CD4-positive, alpha-beta T cell (primary cell): ENCODE measurements around the gene ZMPSTE24. TPM values are rescaled to one million over a fixed set of nuclear protein-coding genes. Genes with fewer than 3 reads are reported as not detected.

ENCODE experiments used
- ATAC-seq: fragments of 200-7000 bp; cut with Tn5 transposase; one replicate; pipeline ENCODE4 v1.10.0; 2022; ENCODE audit warnings: mild to moderate bottlenecking; ENCODE audit not compliant: poor library complexity
- CTCF ChIA-PET: fragments of 350-600 bp; sonication (Branson Sonifier 250); formaldehyde crosslinking; loops from one replicate; lab custom pipeline; 2021; ENCODE audit warnings: antibody characterized with exemption, inconsistent platforms; lab: Charles Lee
- POLR2A ChIA-PET: fragments of 350-600 bp; sonication (Branson Sonifier 250); formaldehyde crosslinking; loops from one replicate; lab custom pipeline; 2021; ENCODE audit warnings: antibody characterized with exemption, inconsistent platforms; lab: Charles Lee
- DNase-seq, 14 experiments: peaks; one replicate each; pipeline ENCODE4 v3.0.0-alpha.2; 2013 to 2020; ENCODE audit warnings: mixed read lengths in 2 of 14
- H3K27ac ChIP-seq, 2 donors: one replicate each; pipeline versions ENCODE4 v1.5.1 to v1.7.0; 2013; ENCODE audit warnings: low read length in 2 of 2, low read depth in 1 of 2, mild to moderate bottlenecking in 1 of 2
- H3K27me3 ChIP-seq, 2 experiments: 1 replicate in 1 of 2; 2 replicates in 1 of 2; pipeline versions ENCODE4 v1.6.1 to v1.7.0; 2013; ENCODE audit warnings: low read length in 2 of 2, control low read depth in 1 of 2, mild to moderate bottlenecking in 1 of 2, moderate library complexity in 1 of 2; ENCODE audit not compliant: insufficient read depth in 2 of 2, control insufficient read depth in 1 of 2
- H3K36me3 ChIP-seq: one replicate; pipeline ENCODE4 v1.6.1; 2013; ENCODE audit warnings: low read length, control low read depth; ENCODE audit not compliant: insufficient read depth
- H3K4me1 ChIP-seq: one replicate; pipeline ENCODE4 v1.6.1; 2013; ENCODE audit warnings: low read length, control low read depth; ENCODE audit not compliant: insufficient read depth
- H3K4me3 ChIP-seq: one replicate; pipeline ENCODE4 v1.5.1; 2013; ENCODE audit warnings: mild to moderate bottlenecking, low read length, moderate library complexity
- H3K9me3 ChIP-seq, 2 experiments: 1 replicate in 1 of 2; 2 replicates in 1 of 2; pipeline versions ENCODE4 v1.6.1 to v1.7.0; 2013; ENCODE audit warnings: low read length in 2 of 2, mild to moderate bottlenecking in 2 of 2, control low read depth in 1 of 2, moderate library complexity in 1 of 2; ENCODE audit not compliant: control insufficient read depth in 1 of 2, insufficient read depth in 1 of 2
- H3K27ac Mint-ChIP-seq: one replicate; pipeline ENCODE4 v1.8.0; 2020; ENCODE audit warnings: mixed read lengths
- H3K27me3 Mint-ChIP-seq: one replicate; pipeline ENCODE4 v1.8.0; 2021; ENCODE audit warnings: mixed read lengths
- H3K36me3 Mint-ChIP-seq: one replicate; pipeline ENCODE4 v1.8.0; 2021; ENCODE audit warnings: low read depth, mixed read lengths
- H3K4me1 Mint-ChIP-seq: one replicate; pipeline ENCODE4 v1.8.0; 2021; ENCODE audit warnings: low read depth, mixed read lengths
- H3K4me3 Mint-ChIP-seq: one replicate; pipeline ENCODE4 v1.8.0; 2020; ENCODE audit warnings: mild to moderate bottlenecking, mixed read lengths
- H3K9me3 Mint-ChIP-seq: one replicate; pipeline ENCODE4 v1.8.0; 2020; ENCODE audit warnings: mixed read lengths
- CTCF ChIP-seq: fragments of 200-600 bp; IDR thresholded peaks from one replicate; pipeline ENCODE4 v1.8.0; 2022; ENCODE audit warnings: antibody characterized with exemption, mild to moderate bottlenecking
- intact Hi-C, 2 experiments: fragments of 100-400 bp; cut with DNase I in 1 of 2; cut with micrococcal nuclease in 1 of 2; formaldehyde crosslinking; loops; one replicate each; pipeline versions ENCODE4 v1.15.1 to v1.9.0; 2023 to 2025; cut with DNase I, micrococcal nuclease
- total RNA-seq, 174 experiments: library from RNA in 2 of 174; stranded (reverse) in 2 of 174; gene quantifications; one replicate each; pipeline ENCODE4 v1.2.3 and lab custom pipeline; 2021 to 2026

Gene ZMPSTE24
- total RNA-seq, 2 experiments from 2014 or later: 8.7 to 8.8 TPM

- ATAC-seq (no peak), DNase-seq (no peak)
- H3K27ac Mint-ChIP-seq: no peak overlapping the region
- TF ChIP-seq CTCF: no peak
- no peaks in the 10 kb centered on the region for H3K9me3 Mint-ChIP-seq
- ChIA-PET CTCF (interaction anchor here (0.8 kb wide), 1 partner anchor 138 kb away, joined by 4 read pairs; no protein-coding TSS in a partner anchor), POLR2A (interaction anchor here (0.9 kb wide), 1 partner anchor 9 kb away, joined by 5 read pairs; the partner anchor contains the start of gene ZMPSTE24)
- peaks cover 13% of the 10 kb centered on the region for H3K4me1 Mint-ChIP-seq
- Histone ChIP-seq H3K36me3 (peaks cover 82% of the 10 kb centered on the region), H3K4me3 (no peak overlapping the region), H3K27ac (no peak overlapping the region), H3K4me1 (peaks cover 5% of the 10 kb centered on the region), H3K27me3 (no peaks in the 10 kb centered on the region), H3K9me3 (no peaks in the 10 kb centered on the region)
- H3K27me3 Mint-ChIP-seq: no peaks in the 10 kb centered on the region
- peaks cover 70% of the 10 kb centered on the region for H3K36me3 Mint-ChIP-seq
- intact Hi-C loops: no loop called here
- H3K4me3 Mint-ChIP-seq: no peak overlapping the region
Observed at GRCh38 chr1:40266786-40267535, 8.9 kb downstream of the ZMPSTE24 start.

- CTCF ChIA-PET: no interaction called here
- peaks cover 70% of the 10 kb centered on the region for H3K36me3 Mint-ChIP-seq
- DNase-seq (no peak), ATAC-seq (no peak)
- Histone ChIP-seq H3K9me3 (no peaks in the 10 kb centered on the region), H3K36me3 (peaks cover 82% of the 10 kb centered on the region), H3K27ac (no peak overlapping the region), H3K4me3 (no peak overlapping the region), H3K4me1 (peaks cover 5% of the 10 kb centered on the region), H3K27me3 (no peaks in the 10 kb centered on the region)
- H3K4me1 Mint-ChIP-seq: peaks cover 9% of the 10 kb centered on the region
- no peak overlapping the region for H3K4me3 Mint-ChIP-seq
- POLR2A ChIA-PET: no interaction called here
- H3K9me3 Mint-ChIP-seq: no peaks in the 10 kb centered on the region
- H3K27ac Mint-ChIP-seq: no peak overlapping the region
- TF ChIP-seq CTCF: no peak
- intact Hi-C loops: no loop called here
- H3K27me3 Mint-ChIP-seq: no peaks in the 10 kb centered on the region
Observed at GRCh38 chr1:40267767-40268187, 9.7 kb downstream of the ZMPSTE24 start.

- Mint-ChIP-seq H3K27me3 (no peaks in the 10 kb centered on the region), H3K36me3 (peaks cover 69% of the 10 kb centered on the region)
- intact Hi-C loops: no loop called here
Observed at GRCh38 chr1:40268211-40268610, 10.2 kb downstream of the ZMPSTE24 start.

More at GRCh38 chr1:40268211-40268610, 10.2 kb downstream of the ZMPSTE24 start:
- ATAC-seq (no peak), DNase-seq (no peak)
- no peak overlapping the region for H3K4me3 ChIP-seq
- H3K27me3 ChIP-seq: no peaks in the 10 kb centered on the region
- H3K27ac Mint-ChIP-seq: no peak overlapping the region
- H3K4me3 Mint-ChIP-seq: no peak overlapping the region
- no peaks in the 10 kb centered on the region for H3K9me3 Mint-ChIP-seq
- TF ChIP-seq CTCF: no peak
- POLR2A ChIA-PET: no interaction called here
- CTCF ChIA-PET: no interaction called here
- H3K36me3 ChIP-seq: peaks cover 80% of the 10 kb centered on the region
- no peaks in the 10 kb centered on the region for H3K9me3 ChIP-seq
- H3K4me1 ChIP-seq: peaks cover 5% of the 10 kb centered on the region
- H3K27ac ChIP-seq: no peak overlapping the region
- H3K4me1 Mint-ChIP-seq: peaks cover 5% of the 10 kb centered on the region
